Upper lobe of left lung (tissue), 4 donors: ENCODE results near the gene GABBR2.

Source experiments
- CTCF ChIP-seq, 6 experiments: fragments of 450-650 bp in 4 of 6; fragments of 200-600 bp in 2 of 6; sonication (generic) in 2 of 6; IDR thresholded peaks; one replicate each; pipeline ENCODE4 v1.5.1; 2016 to 2019; ENCODE audit warnings: antibody characterized with exemption in 6 of 6
- POLR2A ChIP-seq, 4 donors: fragments of 450-650 bp; IDR thresholded peaks; one replicate each; pipeline ENCODE4 v1.5.1; 2016 to 2017; ENCODE audit warnings: antibody characterized with exemption in 4 of 4, mild to moderate bottlenecking in 2 of 4

GRCh38 chr9:98316445-98317133 lies 392.1 kb downstream of the GABBR2 start:
- TF ChIP-seq CTCF (IDR thresholded peaks at IDR 0.05) (no peak), POLR2A (IDR thresholded peaks at IDR 0.05) (no peak)
